ENCODE data around the gene KAZN. TPM values are rescaled to one million over a fixed set of nuclear protein-coding genes. Genes with fewer than 3 reads are reported as not detected.

KAZN gene
- total RNA-seq, 1 experiment from 2014 or later: 7.0 TPM

- DNase-seq (ENCODE audit: low read depth): no peak
- in situ Hi-C loops (cut with HindIII; ENCODE audit: low pct_unique_long_range_greater_than_20kb, low sequenced_read_pairs): no loop called here
Observed at GRCh38 chr1:15080328-15081007, 482.0 kb downstream of the KAZN start.

DNA sequence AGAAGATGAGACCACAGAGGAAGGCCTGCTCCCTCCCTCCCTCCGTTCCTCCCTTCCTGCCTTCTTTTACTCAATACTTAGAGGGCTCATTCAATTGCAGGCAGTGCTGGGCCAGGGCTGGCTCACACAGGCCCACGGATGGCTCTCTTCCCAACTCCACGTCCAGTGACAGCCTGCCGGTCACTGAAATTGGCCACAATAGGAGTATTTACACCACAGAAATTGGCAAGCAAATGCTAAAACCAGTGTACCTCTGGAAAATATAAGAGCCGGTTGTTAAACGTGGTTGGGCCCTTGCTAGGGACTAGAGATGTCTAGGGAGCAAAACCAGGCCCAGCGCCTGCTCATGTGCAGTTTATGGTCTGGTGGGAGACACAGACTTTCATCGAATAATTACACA lies 482.6 kb downstream of the KAZN start:
- in situ Hi-C loops (cut with HindIII; ENCODE audit: low pct_unique_long_range_greater_than_20kb, low sequenced_read_pairs): no loop called here

DNA sequence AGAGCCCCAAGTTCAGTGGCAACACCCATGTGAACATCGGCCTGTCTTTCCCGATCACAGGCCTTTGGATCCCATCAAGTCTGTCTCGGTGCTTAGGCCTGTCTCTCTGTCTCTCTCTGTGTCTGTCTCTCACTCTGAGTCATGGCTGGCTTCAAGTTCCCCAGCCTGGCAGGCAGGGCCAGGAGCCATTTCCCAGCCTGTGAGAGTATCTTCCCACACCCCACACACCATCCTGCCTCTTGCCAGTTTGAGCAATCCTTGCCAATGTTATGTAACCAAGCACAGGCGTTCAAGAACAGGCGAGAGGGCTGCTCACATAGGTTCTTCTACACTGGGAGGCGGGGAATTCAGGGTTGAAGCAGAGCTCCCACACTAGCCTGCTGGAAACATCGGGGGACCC lies 485.1 kb downstream of the KAZN start:
- in situ Hi-C loops (cut with HindIII; ENCODE audit: low pct_unique_long_range_greater_than_20kb, low sequenced_read_pairs): no loop called here
- no peak for DNase-seq (ENCODE audit: low read depth)

More for the DNA sequence above, 482.6 kb downstream of the KAZN start:
- DNase-seq (ENCODE audit: low read depth): no peak

GRCh38 chr1:15088281-15088971 lies 489.9 kb downstream of the KAZN start:
- in situ Hi-C loops (cut with HindIII; ENCODE audit: low pct_unique_long_range_greater_than_20kb, low sequenced_read_pairs): no loop called here
- no peak for DNase-seq (ENCODE audit: low read depth)

GRCh38 chr1:15089258-15089992 lies 490.9 kb downstream of the KAZN start:
- in situ Hi-C loops (cut with HindIII; ENCODE audit: low pct_unique_long_range_greater_than_20kb, low sequenced_read_pairs): no loop called here
- no peak for DNase-seq (ENCODE audit: low read depth)

- no peak for DNase-seq (ENCODE audit: low read depth)
- in situ Hi-C loops (cut with HindIII; ENCODE audit: low pct_unique_long_range_greater_than_20kb, low sequenced_read_pairs): no loop called here
Observed at GRCh38 chr1:15090373-15090772, 491.9 kb downstream of the KAZN start.

GRCh38 chr1:15094056-15094455 lies 495.6 kb downstream of the KAZN start:
- in situ Hi-C loops (cut with HindIII; ENCODE audit: low pct_unique_long_range_greater_than_20kb, low sequenced_read_pairs): no loop called here
- DNase-seq (ENCODE audit: low read depth): no peak

DNA sequence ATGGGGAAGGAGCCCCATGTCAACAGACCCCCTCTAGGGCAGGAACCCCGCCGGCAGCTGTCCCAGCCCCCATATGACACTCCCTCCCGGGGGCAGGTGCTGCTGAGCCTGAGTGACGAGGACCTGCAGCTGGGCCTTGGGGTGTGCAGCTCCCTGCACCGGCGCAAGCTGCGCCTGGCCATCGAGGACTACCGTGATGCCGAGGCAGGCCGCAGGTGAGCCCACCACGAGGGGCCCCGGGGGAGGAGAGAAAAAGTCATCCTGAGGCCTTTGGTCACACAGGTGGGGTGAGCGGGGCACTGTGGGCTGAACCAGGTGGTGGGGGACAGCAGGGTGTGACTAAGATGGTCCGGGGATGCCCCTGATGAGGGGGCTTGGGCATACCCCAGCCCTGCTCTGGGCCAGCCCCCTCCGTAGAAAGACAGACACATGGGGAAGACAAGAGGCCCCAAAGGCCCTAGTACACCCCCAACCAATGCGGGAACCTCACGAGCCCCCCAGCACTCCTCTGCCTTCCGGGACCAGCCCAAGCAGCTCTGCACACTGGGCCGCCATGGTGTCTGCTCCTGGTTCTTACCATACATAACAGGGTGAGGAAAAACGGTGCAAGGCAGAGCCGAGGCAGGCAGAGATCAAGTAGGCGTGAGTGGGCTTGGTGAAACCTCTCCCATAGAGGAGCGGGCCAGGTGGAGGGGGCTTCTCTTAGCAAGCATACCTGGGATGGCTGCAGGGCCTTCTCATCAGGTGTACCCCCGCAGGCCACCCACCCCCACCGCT lies 496.4 kb downstream of the KAZN start:
- DNase-seq (ENCODE audit: low read depth): no peak
- in situ Hi-C loops (cut with HindIII; ENCODE audit: low pct_unique_long_range_greater_than_20kb, low sequenced_read_pairs): no loop called here

- in situ Hi-C loops (cut with HindIII; ENCODE audit: low pct_unique_long_range_greater_than_20kb, low sequenced_read_pairs): no loop called here
Observed at GRCh38 chr1:15095496-15095875, 497.0 kb downstream of the KAZN start.

GRCh38 chr1:15096293-15096692 lies 497.8 kb downstream of the KAZN start:
- DNase-seq (ENCODE audit: low read depth): no peak
- in situ Hi-C loops (cut with HindIII; ENCODE audit: low pct_unique_long_range_greater_than_20kb, low sequenced_read_pairs): no loop called here

More at GRCh38 chr1:15095496-15095875, 497.0 kb downstream of the KAZN start:
- no peak for DNase-seq (ENCODE audit: low read depth)

DNA sequence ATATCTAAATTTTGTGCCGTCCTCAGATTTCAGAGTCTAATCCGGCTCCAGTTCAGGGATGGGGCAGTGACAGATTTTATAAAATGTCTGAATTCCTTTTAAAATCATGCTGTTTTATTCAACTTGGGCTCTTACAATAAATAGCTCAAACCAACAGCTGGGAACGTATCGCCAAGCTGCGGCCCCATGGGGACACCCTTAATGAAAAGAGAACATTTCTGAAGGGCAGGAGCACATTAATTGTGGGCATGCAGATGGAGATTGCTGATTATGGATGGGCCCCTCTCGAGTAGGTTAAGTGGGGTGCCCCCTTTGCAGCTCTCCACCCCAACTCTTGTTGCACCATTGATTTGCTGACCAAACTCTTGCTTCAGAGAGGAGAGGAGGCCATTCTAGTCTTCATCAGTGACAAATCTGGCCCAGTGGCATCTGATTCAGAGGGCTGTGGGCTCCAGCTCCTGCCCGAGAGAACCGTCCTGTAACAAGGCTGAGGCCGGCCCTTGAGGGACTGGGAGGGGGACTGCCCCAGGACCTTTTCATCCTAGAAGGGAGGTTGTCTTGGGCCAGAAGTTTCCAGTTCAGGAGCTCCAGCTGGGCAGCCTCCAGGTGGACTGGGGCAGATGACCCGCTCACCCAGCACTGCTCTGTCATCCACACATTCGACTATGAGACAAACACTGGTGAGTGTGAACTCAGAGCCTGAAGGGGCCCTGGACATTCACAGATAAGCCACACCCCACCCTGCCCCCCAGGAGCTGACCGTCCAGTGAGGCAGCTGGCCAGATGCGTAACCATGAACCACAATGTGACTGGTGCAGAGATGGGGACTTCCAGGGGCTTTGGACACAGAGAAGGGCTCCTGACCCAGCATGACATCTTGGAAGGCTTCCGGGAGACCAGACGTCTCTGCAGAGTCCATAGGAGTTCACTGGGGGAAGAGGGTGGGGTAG lies 500.0 kb downstream of the KAZN start:
- DNase-seq (ENCODE audit: low read depth): no peak
- in situ Hi-C loops (cut with HindIII; ENCODE audit: low pct_unique_long_range_greater_than_20kb, low sequenced_read_pairs): no loop called here

DNA sequence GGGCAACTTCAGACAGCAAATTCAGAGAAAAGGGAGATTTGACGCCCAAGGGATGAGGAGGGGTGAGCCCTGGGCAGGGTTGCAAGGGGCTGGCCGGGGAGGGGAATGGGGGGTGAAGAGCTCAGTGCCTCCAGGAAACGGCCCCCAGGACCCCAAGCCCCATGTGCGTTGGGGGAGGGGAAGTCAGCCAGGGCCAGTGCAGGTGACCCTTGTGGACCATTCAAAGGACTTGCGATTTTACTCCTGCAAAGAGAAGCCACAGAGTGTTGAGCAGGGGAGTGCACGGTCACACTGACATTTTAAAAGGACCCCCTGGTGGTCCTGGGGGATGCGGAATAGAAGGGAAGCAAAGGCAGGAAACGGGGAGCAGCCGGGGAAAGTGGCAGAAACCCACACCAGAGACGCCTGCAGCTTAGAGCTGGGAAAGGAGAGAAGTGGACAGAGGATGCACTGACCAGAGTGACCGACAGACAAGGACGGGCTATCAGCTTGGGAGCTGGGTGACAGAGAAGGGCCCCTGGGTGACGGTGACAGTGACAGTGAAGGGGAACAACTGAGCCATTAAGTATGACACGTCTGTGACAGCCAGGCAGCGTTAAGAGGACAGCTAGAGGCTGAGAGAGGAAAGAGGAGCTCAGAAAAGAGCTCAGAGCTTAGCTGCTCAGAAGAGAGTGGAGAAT lies 501.1 kb downstream of the KAZN start:
- DNase-seq (ENCODE audit: low read depth): no peak
- in situ Hi-C loops (cut with HindIII; ENCODE audit: low pct_unique_long_range_greater_than_20kb, low sequenced_read_pairs): no loop called here

DNA sequence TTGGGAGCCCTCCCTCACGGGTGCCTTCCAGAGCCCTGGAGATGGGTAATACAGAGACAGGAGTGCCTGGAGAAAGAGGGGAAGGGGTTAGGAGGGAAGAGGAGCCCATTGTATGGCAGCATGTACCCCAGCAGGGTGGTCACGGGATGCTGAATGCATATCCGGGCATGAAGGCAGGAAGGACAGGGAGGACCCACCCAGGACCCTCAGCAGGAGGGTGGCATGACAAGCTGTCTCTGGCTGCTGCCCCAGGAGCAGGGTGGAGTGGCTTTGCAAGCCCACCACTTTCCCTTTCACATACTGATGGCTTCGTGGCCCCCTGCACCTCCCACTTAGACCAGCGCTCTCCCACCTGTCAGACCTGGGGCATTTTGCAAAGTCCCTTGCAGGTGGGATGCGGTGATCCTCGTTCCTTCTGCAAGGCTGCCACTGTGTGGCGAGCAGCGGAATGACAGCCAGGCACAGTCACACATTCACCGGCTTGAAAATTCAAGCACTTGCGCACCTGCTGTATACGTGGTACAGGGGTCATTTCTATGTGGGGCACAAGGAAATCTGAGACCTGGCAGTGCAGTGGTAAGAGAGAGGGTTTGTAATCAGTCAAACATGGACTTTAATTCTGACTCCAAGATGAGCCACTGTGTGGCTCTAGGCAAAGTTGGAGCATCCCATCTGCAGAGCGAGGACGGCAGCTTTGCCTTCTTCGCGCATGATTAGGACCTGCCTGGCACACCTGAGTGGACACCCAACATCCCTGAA lies 501.8 kb downstream of the KAZN start:
- in situ Hi-C loops (cut with HindIII; ENCODE audit: low pct_unique_long_range_greater_than_20kb, low sequenced_read_pairs): no loop called here
- peak; percentile 39 for DNase-seq (ENCODE audit: low read depth)

GRCh38 chr1:15100880-15101760 lies 502.6 kb downstream of the KAZN start:
- DNase-seq (ENCODE audit: low read depth): no peak
- in situ Hi-C loops (cut with HindIII; ENCODE audit: low pct_unique_long_range_greater_than_20kb, low sequenced_read_pairs): no loop called here

DNA sequence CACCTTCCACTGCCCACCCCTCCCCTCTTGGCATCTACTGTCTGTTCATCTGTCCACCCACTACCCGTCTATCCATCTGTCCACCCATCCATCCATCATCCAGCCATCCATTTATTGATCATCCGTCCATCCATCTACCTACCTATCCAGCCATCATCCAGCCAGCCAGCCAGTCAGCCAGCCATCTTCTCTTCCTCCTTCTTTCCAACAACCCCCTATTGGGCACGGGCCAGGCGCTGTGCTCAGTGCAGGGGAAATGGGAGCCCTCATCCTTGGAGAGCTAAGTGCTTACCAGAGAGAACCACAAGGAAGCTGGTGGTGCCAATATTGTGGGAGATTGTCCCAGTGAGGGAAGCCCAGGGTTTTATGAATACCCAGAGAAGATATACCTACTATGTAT lies 503.3 kb downstream of the KAZN start:
- no peak for DNase-seq (ENCODE audit: low read depth)
- in situ Hi-C loops (cut with HindIII; ENCODE audit: low pct_unique_long_range_greater_than_20kb, low sequenced_read_pairs): no loop called here

- DNase-seq (ENCODE audit: low read depth): no peak
- in situ Hi-C loops (cut with HindIII; ENCODE audit: low pct_unique_long_range_greater_than_20kb, low sequenced_read_pairs): no loop called here
Observed at GRCh38 chr1:15102646-15103045, 504.2 kb downstream of the KAZN start.
